ENCODE data around the gene TCEAL2. TPM values are rescaled to one million over a fixed set of nuclear protein-coding genes. Genes with fewer than 3 reads are reported as not detected.
"Not testable (repeated sequence)": the region's sequence is repeated elsewhere in the genome, so short reads cannot be mapped to it uniquely, and the experiment has no call there.

The TCEAL2 gene
- total and polyA plus RNA-seq, 9 donors, result 34.6 to 105 (median 41.6) TPM

DNA sequence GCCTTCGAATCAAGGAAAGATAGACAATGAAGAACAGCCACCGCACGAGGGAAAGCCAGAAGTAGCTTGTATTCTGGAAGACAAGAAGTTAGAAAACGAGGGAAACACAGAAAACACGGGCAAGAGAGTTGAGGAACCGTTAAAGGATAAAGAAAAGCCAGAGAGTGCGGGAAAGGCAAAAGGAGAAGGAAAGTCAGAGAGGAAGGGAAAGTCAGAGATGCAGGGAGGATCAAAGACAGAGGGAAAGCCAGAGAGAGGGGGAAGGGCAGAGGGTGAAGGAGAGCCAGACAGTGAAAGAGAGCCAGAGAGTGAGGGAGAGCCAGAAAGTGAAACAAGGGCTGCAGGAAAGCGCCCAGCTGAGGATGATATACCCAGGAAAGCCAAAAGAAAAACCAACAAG, 1.4 kb downstream of the TCEAL2 start:
- Histone ChIP-seq H3K4me1 (ENCODE audit: insufficient read depth) (no peaks in the 10 kb centered on the region), H3K4me3 (no peak overlapping the region), H3K27ac (peak overlapping the region; percentile 54 to 74), H3K9me3 (no peaks in the 10 kb centered on the region), H3K27me3 (no peaks in the 10 kb centered on the region), H3K36me3 (no peaks in the 10 kb centered on the region)
- intact Hi-C loops (cut with DNase I), result no loop called here
- 33 to 40% (median 38%) methylated on average over 8 of the region's 8 CpGs for WGBS, 3 donors
- TF ChIP-seq, protein P1, sequence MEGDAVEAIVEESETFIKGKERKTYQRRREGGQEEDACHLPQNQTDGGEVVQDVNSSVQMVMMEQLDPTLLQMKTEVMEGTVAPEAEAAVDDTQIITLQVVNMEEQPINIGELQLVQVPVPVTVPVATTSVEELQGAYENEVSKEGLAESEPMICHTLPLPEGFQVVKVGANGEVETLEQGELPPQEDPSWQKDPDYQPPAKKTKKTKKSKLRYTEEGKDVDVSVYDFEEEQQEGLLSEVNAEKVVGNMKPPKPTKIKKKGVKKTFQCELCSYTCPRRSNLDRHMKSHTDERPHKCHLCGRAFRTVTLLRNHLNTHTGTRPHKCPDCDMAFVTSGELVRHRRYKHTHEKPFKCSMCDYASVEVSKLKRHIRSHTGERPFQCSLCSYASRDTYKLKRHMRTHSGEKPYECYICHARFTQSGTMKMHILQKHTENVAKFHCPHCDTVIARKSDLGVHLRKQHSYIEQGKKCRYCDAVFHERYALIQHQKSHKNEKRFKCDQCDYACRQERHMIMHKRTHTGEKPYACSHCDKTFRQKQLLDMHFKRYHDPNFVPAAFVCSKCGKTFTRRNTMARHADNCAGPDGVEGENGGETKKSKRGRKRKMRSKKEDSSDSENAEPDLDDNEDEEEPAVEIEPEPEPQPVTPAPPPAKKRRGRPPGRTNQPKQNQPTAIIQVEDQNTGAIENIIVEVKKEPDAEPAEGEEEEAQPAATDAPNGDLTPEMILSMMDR (IDR thresholded peaks at IDR 0.05), result no peak
- TF ChIP-seq POLR2A (IDR thresholded peaks at IDR 0.05), result no peak
- no peak for TF ChIP-seq EP300 (IDR thresholded peaks at IDR 0.05)
- DNase-seq, result peak in 1 of 5 donors; percentile 19

DNA sequence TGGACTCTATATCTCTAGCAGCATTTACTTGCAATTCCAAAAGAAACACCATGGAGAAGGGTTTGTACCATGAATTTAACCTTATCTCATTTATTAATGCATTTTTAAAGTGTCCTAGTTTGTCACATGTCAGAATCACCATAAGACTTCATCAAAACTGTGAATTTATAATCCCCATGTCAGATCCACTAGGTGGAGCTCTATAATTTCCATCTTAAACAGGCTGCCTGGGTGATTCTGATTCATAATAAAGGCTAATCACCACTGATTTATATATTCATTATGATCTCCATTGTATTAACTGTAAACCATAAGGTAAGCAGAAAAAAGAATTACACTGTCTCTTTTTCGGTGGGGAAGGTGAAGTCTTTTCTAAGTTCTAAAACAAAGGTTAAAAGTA, 4.0 kb downstream of the TCEAL2 start:
- intact Hi-C loops (cut with DNase I), result no loop called here
- 9 to 49% (median 27%) methylated on average over 1 of the region's 1 CpG for WGBS, 3 donors
- Histone ChIP-seq H3K4me3 (no peak overlapping the region), H3K9me3 (no peaks in the 10 kb centered on the region), H3K36me3 (no peaks in the 10 kb centered on the region), H3K27me3 (no peaks in the 10 kb centered on the region), H3K27ac (no peak overlapping the region), H3K4me1 (ENCODE audit: insufficient read depth) (no peaks in the 10 kb centered on the region)
- TF ChIP-seq POLR2A (IDR thresholded peaks at IDR 0.05) (no peak), EP300 (IDR thresholded peaks at IDR 0.05) (no peak)
- TF ChIP-seq, protein P1 (IDR thresholded peaks at IDR 0.05), result no peak
- DNase-seq, result no peak

DNA sequence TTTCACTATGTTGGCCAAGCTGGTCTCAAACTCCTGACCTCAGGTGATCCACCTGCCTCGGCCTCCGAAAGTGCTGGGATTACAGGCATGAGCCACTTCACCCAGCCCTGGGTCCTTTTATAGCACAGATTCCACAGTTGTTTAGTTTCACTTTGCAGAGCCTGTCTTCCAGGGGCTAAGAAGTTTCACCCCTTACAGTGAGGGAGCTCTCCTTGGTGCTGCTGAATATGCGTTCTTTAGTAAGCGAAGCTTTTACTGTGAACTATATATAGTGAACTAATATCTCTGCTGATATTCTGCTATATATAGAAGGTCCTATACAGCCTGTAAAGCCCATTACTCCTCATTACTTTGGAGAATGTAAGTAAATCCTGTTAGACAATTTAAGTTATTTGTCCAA, 12.6 kb downstream of the TCEAL2 start:
- Histone ChIP-seq H3K36me3 (no peaks in the 10 kb centered on the region), H3K4me3 (no peak overlapping the region), H3K4me1 (ENCODE audit: insufficient read depth) (no peaks in the 10 kb centered on the region), H3K27me3 (no peaks in the 10 kb centered on the region), H3K27ac (no peak overlapping the region), H3K9me3 (no peaks in the 10 kb centered on the region)
- TF ChIP-seq, protein P1 (IDR thresholded peaks at IDR 0.05), result no peak
- TF ChIP-seq POLR2A (IDR thresholded peaks at IDR 0.05), result no peak
- TF ChIP-seq EP300 (IDR thresholded peaks at IDR 0.05), result no peak
- WGBS, 3 donors, result 37 to 61% (median 52%) methylated on average over 4 of the region's 4 CpGs
- DNase-seq, result no peak
- intact Hi-C loops (cut with DNase I), result no loop called here

DNA sequence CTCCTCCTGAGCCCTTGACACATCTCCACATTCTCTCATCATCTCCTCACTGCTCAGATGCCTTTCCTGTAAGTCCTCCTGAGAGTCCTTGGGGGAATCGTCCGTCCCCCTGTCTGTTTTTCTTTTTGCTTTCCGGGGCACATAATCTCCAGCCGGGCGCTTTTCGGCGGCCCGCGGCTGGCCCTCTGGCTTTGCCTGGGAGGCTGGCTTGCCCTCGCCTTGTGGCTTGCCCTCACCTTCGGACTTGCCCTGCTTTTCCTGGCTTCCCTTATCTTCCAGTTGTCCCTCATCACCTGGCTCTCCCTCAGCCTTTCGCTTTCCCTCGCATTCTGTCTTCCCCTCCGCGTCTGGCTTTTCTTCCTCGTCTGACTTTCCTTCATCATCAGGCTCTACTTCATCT, 15.4 kb downstream of the TCEAL2 start:
- WGBS, 3 donors, result 63 to 66% (median 65%) methylated on average over 16 of the region's 16 CpGs
- DNase-seq; H3K27ac ChIP-seq; H3K9me3 ChIP-seq; intact Hi-C loops (cut with DNase I); H3K4me3 ChIP-seq; H3K27me3 ChIP-seq; H3K36me3 ChIP-seq; H3K4me1 ChIP-seq (ENCODE audit: insufficient read depth): not testable (repeated sequence)

DNA sequence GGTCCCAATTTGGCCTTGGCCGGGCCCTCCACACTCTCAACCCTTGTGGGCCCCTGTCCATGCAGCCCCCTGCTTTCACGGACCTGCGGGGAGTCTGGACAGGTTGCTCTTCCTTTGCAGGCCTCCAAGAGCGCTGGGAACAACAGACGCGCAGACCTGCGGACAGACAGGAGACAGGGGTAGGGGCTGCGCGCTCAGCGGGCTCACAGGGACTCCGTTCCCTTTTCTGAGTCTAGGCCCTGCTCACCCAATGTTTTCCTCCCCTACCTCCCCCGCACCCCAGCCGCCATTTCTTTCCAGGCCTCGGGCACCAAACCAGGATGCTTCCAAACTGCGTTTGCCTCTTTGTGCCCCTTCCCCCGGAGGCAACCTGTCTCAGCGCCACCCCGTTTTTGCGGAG, 16.2 kb downstream of the TCEAL2 start:
- H3K27me3 ChIP-seq; H3K27ac ChIP-seq; DNase-seq; H3K9me3 ChIP-seq; H3K36me3 ChIP-seq; intact Hi-C loops (cut with DNase I); H3K4me3 ChIP-seq; H3K4me1 ChIP-seq (ENCODE audit: insufficient read depth): not testable (repeated sequence)
- WGBS, 3 donors, result 41 to 48% (median 46%) methylated on average over 19 of the region's 19 CpGs

DNA sequence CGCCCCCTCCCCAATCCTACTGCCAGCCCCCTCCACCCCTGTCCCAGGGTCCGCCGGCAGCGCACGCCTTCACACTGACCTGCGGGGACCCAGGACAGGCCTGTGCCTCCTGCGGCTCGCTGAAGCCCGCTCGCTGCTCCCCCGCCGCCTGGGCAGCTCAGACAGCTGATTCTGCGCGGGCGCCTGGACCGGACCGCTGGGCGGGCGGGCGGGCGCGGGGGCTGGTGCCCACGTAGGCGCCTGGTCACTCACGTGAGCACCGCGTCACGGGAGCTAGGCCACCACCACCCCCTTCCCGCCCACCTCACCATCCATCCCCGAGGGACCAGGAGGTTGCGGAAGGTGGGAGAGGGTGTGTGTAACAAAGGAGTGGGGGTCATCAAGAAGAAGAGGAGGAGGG, 16.8 kb downstream of the TCEAL2 start, which contains the start of gene TCEAL6:
Gene TCEAL6 (minus strand): TSS at position 208 of the 400 bp plus-strand sequence.
- WGBS, 3 donors, result 22 to 30% (median 27%) methylated on average over 17 to 23 of the region's 31 CpGs

More for the DNA sequence above, 16.8 kb downstream of the TCEAL2 start, which contains the start of gene TCEAL6:
- peak in 2 of 5 donors; percentile 27 to 45 for DNase-seq
- H3K27ac ChIP-seq; intact Hi-C loops (cut with DNase I); H3K4me3 ChIP-seq; H3K4me1 ChIP-seq (ENCODE audit: insufficient read depth); H3K27me3 ChIP-seq; H3K36me3 ChIP-seq; H3K9me3 ChIP-seq: not testable (repeated sequence)

Data from ovary (tissue), 9 donors.